Bronchial epithelial cell (primary cell): ENCODE data around the gene ZMYM5. TPM values are rescaled to one million over a fixed set of nuclear protein-coding genes. Genes with fewer than 3 reads are reported as not detected.

Experiments
- DNase-seq: peaks from one replicate; pipeline ENCODE4 v3.0.0-alpha.2; 2010; ENCODE audit warnings: low read depth
- FAIRE-seq: peaks from 2 replicates; lab custom pipeline; 2011; peaks lifted over from hg19 to GRCh38; lab: Jason Lieb, UNC
- H3K27me3 ChIP-seq: 2 replicates; pipeline ENCODE4 v1.5.1; 2011; ENCODE audit warnings: low read length; ENCODE audit not compliant: control insufficient read depth, insufficient read depth
- H3K36me3 ChIP-seq: 2 replicates; pipeline ENCODE4 v1.5.1; 2011; ENCODE audit warnings: low read length; ENCODE audit not compliant: control insufficient read depth, insufficient read depth
- H3K4me3 ChIP-seq: 2 replicates; pipeline ENCODE4 v1.5.1; 2011; ENCODE audit warnings: mild to moderate bottlenecking, low read depth, low read length, control low read depth
- total RNA-seq: library from RNA; depleted of rRNA; stranded (reverse); fragments of >200 nt; gene quantifications from 2 replicates; pipeline ENCODE4 v1.2.1, GENCODE V29; 2014
- TF ChIP-seq, protein P1 (sequence below): IDR thresholded peaks from 2 replicates; pipeline ENCODE4 v1.5.1; 2011; ENCODE audit warnings: mild to moderate bottlenecking, moderate library complexity, low read length, control low read depth, inconsistent platforms; ENCODE audit not compliant: insufficient read depth, severe bottlenecking

The ZMYM5 gene
- total RNA-seq, 1 donor from 2014 or later, result 11.1 TPM

- no peak for DNase-seq
- Histone ChIP-seq H3K4me3 (no peak overlapping the region), H3K36me3 (peaks cover 4% of the 10 kb centered on the region), H3K27me3 (no peaks in the 10 kb centered on the region)
- TF ChIP-seq, protein P1, sequence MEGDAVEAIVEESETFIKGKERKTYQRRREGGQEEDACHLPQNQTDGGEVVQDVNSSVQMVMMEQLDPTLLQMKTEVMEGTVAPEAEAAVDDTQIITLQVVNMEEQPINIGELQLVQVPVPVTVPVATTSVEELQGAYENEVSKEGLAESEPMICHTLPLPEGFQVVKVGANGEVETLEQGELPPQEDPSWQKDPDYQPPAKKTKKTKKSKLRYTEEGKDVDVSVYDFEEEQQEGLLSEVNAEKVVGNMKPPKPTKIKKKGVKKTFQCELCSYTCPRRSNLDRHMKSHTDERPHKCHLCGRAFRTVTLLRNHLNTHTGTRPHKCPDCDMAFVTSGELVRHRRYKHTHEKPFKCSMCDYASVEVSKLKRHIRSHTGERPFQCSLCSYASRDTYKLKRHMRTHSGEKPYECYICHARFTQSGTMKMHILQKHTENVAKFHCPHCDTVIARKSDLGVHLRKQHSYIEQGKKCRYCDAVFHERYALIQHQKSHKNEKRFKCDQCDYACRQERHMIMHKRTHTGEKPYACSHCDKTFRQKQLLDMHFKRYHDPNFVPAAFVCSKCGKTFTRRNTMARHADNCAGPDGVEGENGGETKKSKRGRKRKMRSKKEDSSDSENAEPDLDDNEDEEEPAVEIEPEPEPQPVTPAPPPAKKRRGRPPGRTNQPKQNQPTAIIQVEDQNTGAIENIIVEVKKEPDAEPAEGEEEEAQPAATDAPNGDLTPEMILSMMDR, result no peak
- FAIRE-seq, result no peak
Measured at GRCh38 chr13:19838865-19839275, 24.6 kb downstream of the ZMYM5 start.

DNA sequence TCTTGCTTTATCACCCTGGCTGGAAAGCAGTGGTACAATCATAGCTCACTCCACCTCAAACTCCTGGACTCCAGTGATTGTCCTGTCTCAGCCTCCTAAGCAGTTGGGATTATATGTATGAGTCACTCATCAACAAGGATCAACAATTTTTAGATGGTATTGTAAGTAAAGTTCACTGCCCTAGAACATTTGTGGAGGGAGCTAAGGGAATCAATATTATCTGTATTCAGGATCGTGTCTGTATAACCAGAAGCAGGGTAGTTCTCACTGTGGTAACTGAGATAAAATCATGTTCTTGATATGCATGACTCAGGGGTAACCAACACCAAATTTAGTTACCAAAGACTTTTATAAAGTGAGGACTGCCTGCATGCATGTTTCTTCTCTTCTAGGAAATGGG is 27.0 kb downstream of the ZMYM5 start:
- DNase-seq (peak; percentile 11), FAIRE-seq (no peak)
- H3K27me3 ChIP-seq, result no peaks in the 10 kb centered on the region
- TF ChIP-seq, protein P1, result no peak
- H3K4me3 ChIP-seq, result no peak overlapping the region
- H3K36me3 ChIP-seq, result peaks cover 6% of the 10 kb centered on the region

GRCh38 chr13:19834704-19835103 is 28.7 kb downstream of the ZMYM5 start:
- DNase-seq (no peak), FAIRE-seq (no peak)
- Histone ChIP-seq H3K4me3 (no peak overlapping the region), H3K27me3 (no peaks in the 10 kb centered on the region), H3K36me3 (peaks cover 6% of the 10 kb centered on the region)
- TF ChIP-seq, protein P1, result no peak

- H3K4me3 ChIP-seq, result no peak overlapping the region
- FAIRE-seq (no peak), DNase-seq (no peak)
- TF ChIP-seq, protein P1, result no peak
- peaks cover 3% of the 10 kb centered on the region for H3K36me3 ChIP-seq
- H3K27me3 ChIP-seq, result no peaks in the 10 kb centered on the region
Measured at GRCh38 chr13:19822673-19823072, 40.8 kb downstream of the ZMYM5 start.

- Histone ChIP-seq H3K36me3 (peaks cover 4% of the 10 kb centered on the region), H3K4me3 (no peak overlapping the region), H3K27me3 (no peaks in the 10 kb centered on the region)
- FAIRE-seq (peak; percentile 7), DNase-seq (peak; percentile 38)
- TF ChIP-seq, protein P1, result peak; percentile 91
Measured at GRCh38 chr13:19818223-19818842, 45.1 kb downstream of the ZMYM5 start.

- TF ChIP-seq, protein P1, result no peak
- peaks cover 3% of the 10 kb centered on the region for H3K36me3 ChIP-seq
- no peak for FAIRE-seq
- no peak overlapping the region for H3K4me3 ChIP-seq
- no peak for DNase-seq
- no peaks in the 10 kb centered on the region for H3K27me3 ChIP-seq
Measured at GRCh38 chr13:19817510-19818158, 45.8 kb downstream of the ZMYM5 start.
